Gastroesophageal sphincter (tissue), 4 donors: Measurements from ENCODE around the gene AIRE. TPM values are rescaled to one million over a fixed set of nuclear protein-coding genes. Genes with fewer than 3 reads are reported as not detected.

ENCODE experiments used
- ATAC-seq: fragments of 150-250 bp; one replicate; pipeline ENCODE4 v1.9.1; 2016; ENCODE audit warnings: mild to moderate bottlenecking, moderate library complexity
- H3K27ac ChIP-seq, 4 donors: fragments of 200-600 bp; sonication (generic) in 3 of 4; 1 replicate in 3 of 4; 2 replicates in 1 of 4; pipeline ENCODE4 v1.5.1; 2016 to 2019
- H3K27me3 ChIP-seq: fragments of 200-600 bp; sonication (generic); one replicate; pipeline ENCODE4 v1.5.1; 2019
- H3K36me3 ChIP-seq, 2 donors: fragments of 200-600 bp; sonication (generic); one replicate each; pipeline ENCODE4 v1.5.1; 2019; ENCODE audit warnings: control low read depth in 1 of 2
- H3K4me1 ChIP-seq, 3 donors: fragments of 200-600 bp; sonication (generic); 1 replicate in 2 of 3; 2 replicates in 1 of 3; pipeline ENCODE4 v1.5.1; 2016 to 2019; ENCODE audit warnings: control low read depth in 2 of 3
- H3K4me3 ChIP-seq, 2 donors: fragments of 200-600 bp; sonication (generic); one replicate each; pipeline ENCODE4 v1.5.1; 2019; ENCODE audit warnings: mild to moderate bottlenecking in 1 of 2, moderate library complexity in 1 of 2
- H3K9me3 ChIP-seq, 3 donors: fragments of 200-600 bp; sonication (generic); one replicate each; pipeline ENCODE4 v1.5.1; 2017 to 2019; ENCODE audit warnings: control low read depth in 2 of 3
- CTCF ChIP-seq, 4 experiments: fragments of 200-600 bp in 2 of 4; fragments of 450-650 bp in 2 of 4; sonication (generic) in 1 of 4; IDR thresholded peaks; one replicate each; pipeline ENCODE4 v1.5.1; 2017 to 2019; ENCODE audit warnings: antibody characterized with exemption in 4 of 4, mild to moderate bottlenecking in 2 of 4, moderate library complexity in 2 of 4
- EP300 ChIP-seq: sonication (generic); formaldehyde crosslinking; IDR thresholded peaks from one replicate; pipeline ENCODE4 v1.6.1; 2017; ENCODE audit warnings: antibody characterized with exemption, mild to moderate bottlenecking
- POLR2A ChIP-seq, 2 donors: fragments of 450-650 bp; IDR thresholded peaks; one replicate each; pipeline ENCODE4 v1.6.1; 2017; ENCODE audit warnings: antibody characterized with exemption in 2 of 2, mild to moderate bottlenecking in 2 of 2, moderate library complexity in 1 of 2
- POLR2AphosphoS5 ChIP-seq: sonication (generic); formaldehyde crosslinking; IDR thresholded peaks from one replicate; pipeline ENCODE4 v1.6.1; 2017; ENCODE audit warnings: antibody characterized with exemption
- WGBS, 2 donors: methylation state at CpG; one replicate each; pipeline ENCODE4 v1.1.5; 2018; ENCODE audit warnings: low coverage in 1 of 2; 5-methylcytosine and 5-hydroxymethylcytosine counted together
- total RNA-seq, 4 donors: library from RNA; depleted of rRNA; stranded (reverse); fragments of >200 nt; gene quantifications; one replicate each; pipeline ENCODE4 v1.1.0, GENCODE V29; 2016

The AIRE gene
- total RNA-seq, 4 donors from 2014 or later: not detected

- Histone ChIP-seq H3K9me3 (no peaks in the 10 kb centered on the region), H3K27ac (no peak overlapping the region), H3K27me3 (no peaks in the 10 kb centered on the region), H3K4me1 (no peaks in the 10 kb centered on the region), H3K4me3 (no peak overlapping the region), H3K36me3 (peaks cover 0 to 90% of the 10 kb centered on the region in 2 donors)
- 70% methylated on average over 2 of the region's 26 CpGs; no CpG with 5 or more reads in 1 of the 2 donors for WGBS, 2 donors
- TF ChIP-seq POLR2A (IDR thresholded peaks at IDR 0.05): no peak
- no peak for ATAC-seq
Measured at GRCh38 chr21:44329086-44329889, 43.6 kb downstream of the AIRE start.

- WGBS, 2 donors: 60% methylated on average over 1 of the region's 44 CpGs; no CpG with 5 or more reads in 1 of the 2 donors
- Histone ChIP-seq H3K4me1 (no peaks in the 10 kb centered on the region), H3K9me3 (no peaks in the 10 kb centered on the region), H3K36me3 (peaks cover 0 to 87% of the 10 kb centered on the region in 2 donors), H3K27ac (no peak overlapping the region), H3K27me3 (no peaks in the 10 kb centered on the region), H3K4me3 (no peak overlapping the region)
- ATAC-seq: no peak
- TF ChIP-seq CTCF (IDR thresholded peaks at IDR 0.05) (no peak), EP300 (no peak), POLR2AphosphoS5 (no peak), POLR2A (IDR thresholded peaks at IDR 0.05) (no peak)
Measured at GRCh38 chr21:44329971-44330681, 44.5 kb downstream of the AIRE start.

GRCh38 chr21:44330698-44331097 lies 45.0 kb downstream of the AIRE start:
- ATAC-seq: no peak
- Histone ChIP-seq H3K27ac (no peak overlapping the region), H3K4me3 (no peak overlapping the region), H3K4me1 (no peaks in the 10 kb centered on the region), H3K27me3 (no peaks in the 10 kb centered on the region), H3K36me3 (peaks cover 0 to 87% of the 10 kb centered on the region in 2 donors), H3K9me3 (no peaks in the 10 kb centered on the region)
- no peak for TF ChIP-seq POLR2A (IDR thresholded peaks at IDR 0.05)
- TF ChIP-seq EP300: no peak
- TF ChIP-seq POLR2AphosphoS5: no peak
- TF ChIP-seq CTCF (IDR thresholded peaks at IDR 0.05): no peak
- WGBS, 2 donors: no CpG with 5 or more reads among the region's 18 CpGs

- H3K27ac ChIP-seq: no peak overlapping the region
- H3K36me3 ChIP-seq: peaks cover 0 to 87% of the 10 kb centered on the region in 2 donors
- TF ChIP-seq POLR2AphosphoS5: no peak
- no peak for TF ChIP-seq EP300
- TF ChIP-seq CTCF (IDR thresholded peaks at IDR 0.05): no peak
- TF ChIP-seq POLR2A (IDR thresholded peaks at IDR 0.05): no peak
- WGBS, 2 donors: 60% methylated on average over 2 of the region's 16 CpGs; no CpG with 5 or more reads in 1 of the 2 donors
- H3K4me1 ChIP-seq: no peaks in the 10 kb centered on the region
- no peak for ATAC-seq
- no peaks in the 10 kb centered on the region for H3K9me3 ChIP-seq
- H3K27me3 ChIP-seq: no peaks in the 10 kb centered on the region
- no peak overlapping the region for H3K4me3 ChIP-seq
Measured at GRCh38 chr21:44331209-44331608, 45.5 kb downstream of the AIRE start.

GRCh38 chr21:44331650-44332307 lies 46.1 kb downstream of the AIRE start:
- WGBS, 2 donors: 62 to 80% methylated on average over 3 to 4 of the region's 20 CpGs
- Histone ChIP-seq H3K4me1 (peaks cover 0 to 2% (median 0%) of the 10 kb centered on the region in 3 donors), H3K27ac (no peak overlapping the region), H3K27me3 (no peaks in the 10 kb centered on the region), H3K36me3 (peaks cover 0 to 87% of the 10 kb centered on the region in 2 donors), H3K9me3 (no peaks in the 10 kb centered on the region), H3K4me3 (no peak overlapping the region)
- ATAC-seq: no peak
- TF ChIP-seq POLR2AphosphoS5 (no peak), POLR2A (IDR thresholded peaks at IDR 0.05) (no peak), EP300 (no peak), CTCF (IDR thresholded peaks at IDR 0.05) (no peak)
